GM12873 (cell line): ENCODE measurements around the gene BPTF.

Experiments used
- TF ChIP-seq, protein P1 (sequence below): IDR thresholded peaks from 2 replicates; pipeline ENCODE4 v1.5.1; 2012; ENCODE audit warnings: low read depth, mild to moderate bottlenecking, moderate library complexity, low read length, control low read depth; ENCODE audit not compliant: insufficient read depth; ENCODE audit errors: missing control alignments

BPTF gene

DNA sequence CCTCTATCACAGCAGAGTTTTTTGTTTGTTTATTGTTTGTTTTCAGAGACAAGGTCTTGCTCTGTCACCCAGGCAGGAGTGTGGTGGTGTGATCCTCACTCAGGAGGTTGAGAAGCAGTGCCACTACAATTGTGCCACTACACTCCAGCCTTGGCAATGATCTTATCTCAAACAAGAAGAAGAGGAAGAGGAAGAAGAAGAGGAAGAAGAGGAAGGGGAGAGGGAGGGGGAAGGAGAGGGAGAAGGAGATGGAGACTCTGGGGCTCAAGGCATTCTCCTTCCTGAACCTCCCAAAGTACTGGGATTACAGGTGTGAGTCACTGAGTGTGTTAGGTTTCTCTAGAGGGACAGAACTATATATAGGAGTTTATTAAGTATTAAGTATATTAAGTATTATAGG, 188.1 kb downstream of the BPTF start:
- TF ChIP-seq, protein P1, sequence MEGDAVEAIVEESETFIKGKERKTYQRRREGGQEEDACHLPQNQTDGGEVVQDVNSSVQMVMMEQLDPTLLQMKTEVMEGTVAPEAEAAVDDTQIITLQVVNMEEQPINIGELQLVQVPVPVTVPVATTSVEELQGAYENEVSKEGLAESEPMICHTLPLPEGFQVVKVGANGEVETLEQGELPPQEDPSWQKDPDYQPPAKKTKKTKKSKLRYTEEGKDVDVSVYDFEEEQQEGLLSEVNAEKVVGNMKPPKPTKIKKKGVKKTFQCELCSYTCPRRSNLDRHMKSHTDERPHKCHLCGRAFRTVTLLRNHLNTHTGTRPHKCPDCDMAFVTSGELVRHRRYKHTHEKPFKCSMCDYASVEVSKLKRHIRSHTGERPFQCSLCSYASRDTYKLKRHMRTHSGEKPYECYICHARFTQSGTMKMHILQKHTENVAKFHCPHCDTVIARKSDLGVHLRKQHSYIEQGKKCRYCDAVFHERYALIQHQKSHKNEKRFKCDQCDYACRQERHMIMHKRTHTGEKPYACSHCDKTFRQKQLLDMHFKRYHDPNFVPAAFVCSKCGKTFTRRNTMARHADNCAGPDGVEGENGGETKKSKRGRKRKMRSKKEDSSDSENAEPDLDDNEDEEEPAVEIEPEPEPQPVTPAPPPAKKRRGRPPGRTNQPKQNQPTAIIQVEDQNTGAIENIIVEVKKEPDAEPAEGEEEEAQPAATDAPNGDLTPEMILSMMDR: no peak

DNA sequence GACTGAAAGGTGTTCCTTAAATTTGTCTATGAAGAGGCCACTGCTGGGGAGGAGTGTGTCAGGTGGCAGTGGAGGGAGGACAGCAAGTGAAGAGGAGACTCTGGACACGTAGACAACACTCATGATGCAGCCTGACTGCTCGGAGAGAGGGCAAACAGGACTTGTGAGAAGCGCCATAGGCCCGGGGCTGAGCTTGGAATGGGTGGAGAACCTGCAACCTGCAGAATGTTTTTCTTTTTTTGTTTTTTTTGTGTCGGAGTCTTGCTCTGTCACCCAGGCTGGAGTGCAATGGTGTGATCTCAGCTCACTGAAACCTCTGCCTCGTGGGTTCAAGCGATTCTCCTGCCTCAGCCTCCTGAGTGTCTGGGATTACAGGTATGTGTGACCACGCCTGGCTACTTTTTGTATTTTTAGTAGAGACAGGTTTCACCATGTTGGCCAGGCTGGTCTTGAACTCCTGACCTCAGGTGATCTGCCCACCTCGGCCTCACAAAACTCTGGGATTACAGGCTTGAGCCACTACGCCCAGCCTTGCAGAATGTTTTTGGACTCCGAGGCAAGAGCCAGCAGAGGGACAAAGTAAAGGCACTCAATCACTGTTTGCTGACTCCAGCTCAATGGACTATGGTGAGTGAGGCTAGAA, 189.9 kb downstream of the BPTF start:
- TF ChIP-seq, protein P1: no peak

- TF ChIP-seq, protein P1: no peak
These were observed 191.5 kb downstream of the BPTF start for GRCh38 chr17:68016838-68017237.

DNA sequence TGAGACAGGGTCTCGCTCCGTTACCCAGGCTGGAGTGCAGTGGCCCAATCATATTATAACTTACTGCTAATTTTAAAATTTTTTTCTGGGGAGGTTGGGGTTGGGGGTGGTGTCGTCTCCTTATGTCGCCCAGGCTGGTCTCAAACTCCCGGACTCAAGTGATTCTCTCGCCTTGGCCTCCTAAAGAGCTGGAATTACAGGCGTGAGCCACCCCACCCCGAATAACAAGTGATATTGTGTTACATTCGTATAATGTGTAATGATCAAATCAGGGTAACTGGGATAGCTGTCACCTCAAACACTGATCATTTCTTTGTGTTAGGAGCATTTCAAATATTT, 194.0 kb downstream of the BPTF start:
- TF ChIP-seq, protein P1: no peak

DNA sequence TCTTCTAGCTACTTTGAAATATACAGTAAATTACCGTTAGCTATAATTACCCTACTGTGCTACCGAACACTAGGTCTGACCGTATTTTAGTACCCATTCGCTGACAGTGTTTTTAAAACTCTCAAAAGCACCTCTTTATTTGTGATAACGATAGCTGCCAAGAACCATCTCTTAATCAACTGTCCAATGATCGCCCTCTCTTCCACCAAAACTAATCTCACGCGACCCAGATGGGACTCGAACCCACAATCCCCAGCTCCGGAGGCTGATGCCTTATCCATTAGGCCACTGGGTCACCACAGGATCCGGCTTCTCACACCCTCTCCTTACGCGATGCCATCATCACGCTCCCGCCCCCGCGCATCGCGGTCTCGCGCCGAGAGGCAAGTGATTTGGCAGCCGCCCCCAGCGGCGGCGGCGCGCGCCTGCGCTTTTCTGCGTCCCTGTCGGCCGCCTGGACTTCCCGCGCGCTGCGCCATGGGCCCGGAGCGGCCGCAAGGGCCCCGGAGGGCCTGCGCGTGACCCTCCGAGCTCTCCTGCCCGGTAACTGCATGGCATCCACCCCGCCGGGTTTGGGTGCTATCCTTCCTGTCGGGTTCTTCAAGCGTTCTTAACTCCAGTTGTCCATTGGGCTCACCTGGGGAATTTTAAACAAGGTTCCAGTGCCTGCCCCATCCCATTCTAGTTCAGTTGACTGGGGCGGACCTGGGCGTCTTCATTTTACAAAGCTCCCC, 194.5 kb downstream of the BPTF start:
- TF ChIP-seq, protein P1: peak; percentile 61

- TF ChIP-seq, protein P1: no peak
These were observed 195.1 kb downstream of the BPTF start for GRCh38 chr17:68020409-68020756.

- TF ChIP-seq, protein P1: no peak
These were observed 196.7 kb downstream of the BPTF start for GRCh38 chr17:68021963-68022362.
